SK-N-SH treated with all-trans-retinoic acid at 6 μM for 48 hours (cell line): ENCODE data around the gene TRPV5.
A peak's percentile ranks its signal among the peaks of the same experiment; 100 is the strongest.

Experiments used
- ATAC-seq: fragments of 200-7000 bp; cut with Tn5 transposase; 3 replicates; pipeline ENCODE4 v1.9.1; 2020; ENCODE audit warnings: mild to moderate bottlenecking, moderate library complexity
- ARNTL ChIP-seq: fragments of 450-650 bp; formaldehyde crosslinking; IDR thresholded peaks from 2 replicates; pipeline ENCODE4 v1.5.0; 2020; ENCODE audit warnings: low read depth, mild to moderate bottlenecking, moderate library complexity, borderline replicate concordance
- CSDC2 ChIP-seq: fragments of 250-450 bp; sonication (Bioruptor Pico); IDR thresholded peaks from 2 replicates; pipeline ENCODE4 v1.5.0; 2020; ENCODE audit warnings: mild to moderate bottlenecking, moderate library complexity
- ESRRG ChIP-seq: fragments of 250-450 bp; sonication (Bioruptor Pico); IDR thresholded peaks from 2 replicates; pipeline ENCODE4 v1.6.1; 2021; ENCODE audit warnings: mild to moderate bottlenecking
- GLIS3 ChIP-seq: fragments of 250-450 bp; sonication (Bioruptor Pico); IDR thresholded peaks from 2 replicates; pipeline ENCODE4 v1.5.0; 2020; ENCODE audit warnings: mild to moderate bottlenecking, moderate library complexity
- ISL1 ChIP-seq: fragments of 250-450 bp; sonication (Bioruptor Pico); IDR thresholded peaks from 2 replicates; pipeline ENCODE4 v2.1.2; 2022; ENCODE audit warnings: mild to moderate bottlenecking, moderate library complexity
- OSR1 ChIP-seq: fragments of 250-450 bp; sonication (Bioruptor Pico); IDR thresholded peaks from 2 replicates; pipeline ENCODE4 v1.8.0; 2022; ENCODE audit warnings: moderate library complexity, mild to moderate bottlenecking, inconsistent platforms
- RARB ChIP-seq: fragments of 250-450 bp; sonication (Bioruptor Pico); IDR thresholded peaks from 2 replicates; pipeline ENCODE4 v1.8.0; 2021; ENCODE audit warnings: mild to moderate bottlenecking, moderate library complexity
- SNAI2 ChIP-seq: fragments of 250-450 bp; sonication (Bioruptor Pico); IDR thresholded peaks from 2 replicates; pipeline ENCODE4 v1.5.0; 2020; ENCODE audit warnings: mild to moderate bottlenecking, moderate library complexity
- TCF4 ChIP-seq: fragments of 250-450 bp; sonication (Bioruptor Pico); IDR thresholded peaks from 2 replicates; pipeline ENCODE4 v1.8.0; 2021; ENCODE audit warnings: mild to moderate bottlenecking, moderate library complexity, borderline replicate concordance
- ZFP3 ChIP-seq: fragments of 250-450 bp; sonication (Bioruptor Pico); IDR thresholded peaks from 2 replicates; pipeline ENCODE4 v1.5.0; 2020; ENCODE audit warnings: mild to moderate bottlenecking, moderate library complexity
- ZFP30 ChIP-seq: fragments of 450-650 bp; formaldehyde crosslinking; IDR thresholded peaks from 2 replicates; pipeline ENCODE4 v1.5.0; 2022; ENCODE audit warnings: mild to moderate bottlenecking, moderate library complexity
- ZNF565 ChIP-seq: fragments of 450-650 bp; formaldehyde crosslinking; conservative IDR thresholded peaks from 2 replicates; pipeline ENCODE4 v1.5.0; 2020; ENCODE audit warnings: low read depth, mild to moderate bottlenecking, moderate library complexity
- ZNF70 ChIP-seq: fragments of 450-650 bp; formaldehyde crosslinking; IDR thresholded peaks from 2 replicates; pipeline ENCODE4 v1.5.0; 2020; ENCODE audit warnings: mild to moderate bottlenecking, moderate library complexity
- ZNF8 ChIP-seq: fragments of 450-650 bp; formaldehyde crosslinking; IDR thresholded peaks from 2 replicates; pipeline ENCODE4 v1.5.0; 2020; ENCODE audit warnings: mild to moderate bottlenecking, moderate library complexity
- TF ChIP-seq, protein P1 (sequence below): fragments of 250-450 bp; sonication (Bioruptor Pico); IDR thresholded peaks from 2 replicates; pipeline ENCODE4 v1.5.1; 2020; ENCODE audit warnings: low read depth, mild to moderate bottlenecking, moderate library complexity
- TF ChIP-seq, protein P2 (sequence below): fragments of 250-450 bp; sonication (Bioruptor Pico); IDR thresholded peaks from 2 replicates; pipeline ENCODE4 v1.5.0; 2020; ENCODE audit warnings: mild to moderate bottlenecking, moderate library complexity
- TF ChIP-seq, protein P3 (sequence below): fragments of 250-450 bp; sonication (Bioruptor Pico); IDR thresholded peaks from 2 replicates; pipeline ENCODE4 v1.8.0; 2021; ENCODE audit warnings: low read depth, mild to moderate bottlenecking, moderate library complexity, borderline replicate concordance
- TF ChIP-seq, protein P4 (sequence below): fragments of 250-450 bp; sonication (Bioruptor Pico); IDR thresholded peaks from 2 replicates; pipeline ENCODE4 v1.8.0; 2020; ENCODE audit warnings: mild to moderate bottlenecking, moderate library complexity, borderline replicate concordance

The TRPV5 gene

DNA sequence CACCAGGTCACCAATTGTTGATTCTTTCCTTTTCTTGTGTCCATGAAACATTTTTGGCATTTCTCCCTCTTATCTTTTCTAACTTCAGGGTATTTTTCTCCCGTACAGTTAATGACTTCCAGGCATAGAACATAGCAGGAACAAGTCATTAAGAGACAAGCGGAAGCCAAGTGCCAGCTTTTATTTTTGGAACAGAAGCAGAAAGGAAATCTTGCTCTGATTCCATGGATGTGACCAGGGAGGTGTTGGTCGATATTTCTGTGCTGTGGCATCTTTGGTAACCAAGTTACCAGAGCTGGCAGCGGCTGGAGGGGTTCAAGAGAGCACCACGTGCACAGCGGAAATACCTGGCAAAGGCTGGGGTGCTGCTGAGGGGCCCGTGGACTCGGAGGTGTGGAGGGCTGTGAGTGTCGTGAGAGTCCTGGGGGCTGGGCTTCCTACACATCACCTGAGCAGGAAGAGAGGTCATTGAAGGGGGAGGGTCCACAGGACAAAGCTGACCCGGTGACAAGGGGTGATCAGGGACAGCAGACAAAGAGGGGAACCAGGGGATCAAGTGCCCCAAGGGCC lies 7.5 kb upstream of the TRPV5 start:
- ATAC-seq, result no peak
- TF ChIP-seq, protein P1, sequence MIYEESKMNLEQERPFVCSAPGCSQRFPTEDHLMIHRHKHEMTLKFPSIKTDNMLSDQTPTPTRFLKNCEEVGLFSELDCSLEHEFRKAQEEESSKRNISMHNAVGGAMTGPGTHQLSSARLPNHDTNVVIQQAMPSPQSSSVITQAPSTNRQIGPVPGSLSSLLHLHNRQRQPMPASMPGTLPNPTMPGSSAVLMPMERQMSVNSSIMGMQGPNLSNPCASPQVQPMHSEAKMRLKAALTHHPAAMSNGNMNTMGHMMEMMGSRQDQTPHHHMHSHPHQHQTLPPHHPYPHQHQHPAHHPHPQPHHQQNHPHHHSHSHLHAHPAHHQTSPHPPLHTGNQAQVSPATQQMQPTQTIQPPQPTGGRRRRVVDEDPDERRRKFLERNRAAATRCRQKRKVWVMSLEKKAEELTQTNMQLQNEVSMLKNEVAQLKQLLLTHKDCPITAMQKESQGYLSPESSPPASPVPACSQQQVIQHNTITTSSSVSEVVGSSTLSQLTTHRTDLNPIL, result no peak
- TF ChIP-seq TCF4, result no peak
- TF ChIP-seq ZNF565 (CRISPR knock-in tag), result no peak
- no peak for TF ChIP-seq ZFP3 (CRISPR knock-in tag)
- TF ChIP-seq ZNF8, result no peak
- TF ChIP-seq SNAI2, result no peak
- TF ChIP-seq, protein P2, sequence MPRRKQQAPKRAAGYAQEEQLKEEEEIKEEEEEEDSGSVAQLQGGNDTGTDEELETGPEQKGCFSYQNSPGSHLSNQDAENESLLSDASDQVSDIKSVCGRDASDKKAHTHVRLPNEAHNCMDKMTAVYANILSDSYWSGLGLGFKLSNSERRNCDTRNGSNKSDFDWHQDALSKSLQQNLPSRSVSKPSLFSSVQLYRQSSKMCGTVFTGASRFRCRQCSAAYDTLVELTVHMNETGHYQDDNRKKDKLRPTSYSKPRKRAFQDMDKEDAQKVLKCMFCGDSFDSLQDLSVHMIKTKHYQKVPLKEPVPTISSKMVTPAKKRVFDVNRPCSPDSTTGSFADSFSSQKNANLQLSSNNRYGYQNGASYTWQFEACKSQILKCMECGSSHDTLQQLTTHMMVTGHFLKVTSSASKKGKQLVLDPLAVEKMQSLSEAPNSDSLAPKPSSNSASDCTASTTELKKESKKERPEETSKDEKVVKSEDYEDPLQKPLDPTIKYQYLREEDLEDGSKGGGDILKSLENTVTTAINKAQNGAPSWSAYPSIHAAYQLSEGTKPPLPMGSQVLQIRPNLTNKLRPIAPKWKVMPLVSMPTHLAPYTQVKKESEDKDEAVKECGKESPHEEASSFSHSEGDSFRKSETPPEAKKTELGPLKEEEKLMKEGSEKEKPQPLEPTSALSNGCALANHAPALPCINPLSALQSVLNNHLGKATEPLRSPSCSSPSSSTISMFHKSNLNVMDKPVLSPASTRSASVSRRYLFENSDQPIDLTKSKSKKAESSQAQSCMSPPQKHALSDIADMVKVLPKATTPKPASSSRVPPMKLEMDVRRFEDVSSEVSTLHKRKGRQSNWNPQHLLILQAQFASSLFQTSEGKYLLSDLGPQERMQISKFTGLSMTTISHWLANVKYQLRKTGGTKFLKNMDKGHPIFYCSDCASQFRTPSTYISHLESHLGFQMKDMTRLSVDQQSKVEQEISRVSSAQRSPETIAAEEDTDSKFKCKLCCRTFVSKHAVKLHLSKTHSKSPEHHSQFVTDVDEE (CRISPR knock-in tag), result no peak
- TF ChIP-seq CSDC2, result no peak

DNA sequence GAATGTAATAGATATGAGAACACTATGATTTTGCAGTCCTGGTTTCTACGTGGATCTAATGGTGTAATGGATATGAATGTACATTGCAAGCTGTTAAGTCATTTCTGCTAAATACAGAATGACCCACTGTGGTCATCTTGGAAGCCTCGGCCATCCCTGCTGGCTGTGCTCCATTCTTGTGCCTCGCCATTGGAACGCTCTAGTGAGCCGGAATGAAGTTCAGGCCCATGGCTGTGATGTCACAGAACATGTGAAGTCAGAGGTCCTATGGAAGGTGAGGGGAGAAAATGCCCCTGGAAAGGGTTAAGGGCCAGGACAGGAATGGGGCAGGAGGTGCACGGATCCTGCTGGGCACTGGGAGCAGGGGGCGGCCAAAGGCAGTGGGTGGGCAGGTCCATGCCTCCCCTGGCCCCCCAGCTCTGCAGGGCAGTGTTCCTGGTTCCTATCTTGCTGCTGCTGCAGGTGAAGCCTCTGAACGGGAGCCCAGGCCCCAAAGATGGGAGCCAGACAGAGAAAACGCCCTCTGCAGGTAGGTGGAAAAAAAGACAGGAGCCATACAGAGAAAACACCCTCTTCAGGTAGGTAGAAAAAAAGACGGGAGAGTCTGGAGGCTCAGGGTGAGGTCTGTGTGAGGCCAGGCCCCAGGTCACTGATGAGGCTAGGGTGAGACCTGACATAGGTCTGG lies 5.8 kb upstream of the TRPV5 start, which contains the start of gene LLCFC1:
Gene LLCFC1, plus strand, starts transcription at position 259 of the 685 bp plus-strand sequence. Its CDS starts 138 bp downstream, at position 397.
- ATAC-seq, result peak; percentile 31
- no peak for TF ChIP-seq ZNF8
- TF ChIP-seq, protein P1, result no peak
- no peak for TF ChIP-seq ISL1
- TF ChIP-seq SNAI2, result no peak
- TF ChIP-seq, protein P3, sequence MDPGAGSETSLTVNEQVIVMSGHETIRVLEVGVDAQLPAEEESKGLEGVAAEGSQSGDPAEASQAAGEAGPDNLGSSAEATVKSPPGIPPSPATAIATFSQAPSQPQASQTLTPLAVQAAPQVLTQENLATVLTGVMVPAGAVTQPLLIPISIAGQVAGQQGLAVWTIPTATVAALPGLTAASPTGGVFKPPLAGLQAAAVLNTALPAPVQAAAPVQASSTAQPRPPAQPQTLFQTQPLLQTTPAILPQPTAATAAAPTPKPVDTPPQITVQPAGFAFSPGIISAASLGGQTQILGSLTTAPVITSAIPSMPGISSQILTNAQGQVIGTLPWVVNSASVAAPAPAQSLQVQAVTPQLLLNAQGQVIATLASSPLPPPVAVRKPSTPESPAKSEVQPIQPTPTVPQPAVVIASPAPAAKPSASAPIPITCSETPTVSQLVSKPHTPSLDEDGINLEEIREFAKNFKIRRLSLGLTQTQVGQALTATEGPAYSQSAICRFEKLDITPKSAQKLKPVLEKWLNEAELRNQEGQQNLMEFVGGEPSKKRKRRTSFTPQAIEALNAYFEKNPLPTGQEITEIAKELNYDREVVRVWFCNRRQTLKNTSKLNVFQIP, result no peak
- TF ChIP-seq RARB (CRISPR knock-in tag), result no peak
- no peak for TF ChIP-seq ESRRG (CRISPR knock-in tag)
- no peak for TF ChIP-seq CSDC2
- no peak for TF ChIP-seq ZFP3 (CRISPR knock-in tag)

DNA sequence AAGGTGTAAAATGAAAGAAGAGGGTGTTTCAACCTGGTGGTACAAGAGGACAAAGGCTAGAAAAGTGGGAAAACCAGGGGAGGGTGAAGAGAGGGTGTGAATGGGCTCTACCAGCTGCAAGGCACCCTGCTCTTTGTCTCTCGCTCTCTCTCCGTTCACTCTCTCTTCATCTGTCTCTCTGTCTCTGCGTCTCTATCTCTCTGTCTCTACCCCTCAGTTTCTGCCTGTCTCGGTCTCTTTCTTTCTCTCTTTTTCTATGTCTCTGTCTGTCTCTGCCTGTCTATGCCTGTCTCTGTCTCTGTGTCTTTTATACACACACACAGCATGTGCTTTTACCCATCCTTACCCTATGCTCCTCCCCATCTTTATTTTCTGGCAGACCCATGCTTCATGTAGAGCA lies 5.1 kb upstream of the TRPV5 start:
- TF ChIP-seq ZNF70 (CRISPR knock-in tag), result no peak
- TF ChIP-seq, protein P3, result no peak
- no peak for TF ChIP-seq ISL1
- TF ChIP-seq ZNF565 (CRISPR knock-in tag), result no peak
- TF ChIP-seq ESRRG (CRISPR knock-in tag), result no peak
- TF ChIP-seq, protein P2 (CRISPR knock-in tag), result no peak
- TF ChIP-seq ARNTL, result no peak
- TF ChIP-seq GLIS3 (CRISPR knock-in tag), result no peak
- TF ChIP-seq ZNF8, result no peak
- no peak for TF ChIP-seq SNAI2
- TF ChIP-seq, protein P4, sequence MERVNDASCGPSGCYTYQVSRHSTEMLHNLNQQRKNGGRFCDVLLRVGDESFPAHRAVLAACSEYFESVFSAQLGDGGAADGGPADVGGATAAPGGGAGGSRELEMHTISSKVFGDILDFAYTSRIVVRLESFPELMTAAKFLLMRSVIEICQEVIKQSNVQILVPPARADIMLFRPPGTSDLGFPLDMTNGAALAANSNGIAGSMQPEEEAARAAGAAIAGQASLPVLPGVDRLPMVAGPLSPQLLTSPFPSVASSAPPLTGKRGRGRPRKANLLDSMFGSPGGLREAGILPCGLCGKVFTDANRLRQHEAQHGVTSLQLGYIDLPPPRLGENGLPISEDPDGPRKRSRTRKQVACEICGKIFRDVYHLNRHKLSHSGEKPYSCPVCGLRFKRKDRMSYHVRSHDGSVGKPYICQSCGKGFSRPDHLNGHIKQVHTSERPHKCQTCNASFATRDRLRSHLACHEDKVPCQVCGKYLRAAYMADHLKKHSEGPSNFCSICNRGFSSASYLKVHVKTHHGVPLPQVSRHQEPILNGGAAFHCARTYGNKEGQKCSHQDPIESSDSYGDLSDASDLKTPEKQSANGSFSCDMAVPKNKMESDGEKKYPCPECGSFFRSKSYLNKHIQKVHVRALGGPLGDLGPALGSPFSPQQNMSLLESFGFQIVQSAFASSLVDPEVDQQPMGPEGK (CRISPR knock-in tag), result no peak
- TF ChIP-seq CSDC2, result no peak
- no peak for TF ChIP-seq OSR1 (CRISPR knock-in tag)
- TF ChIP-seq TCF4, result no peak
- no peak for TF ChIP-seq ZFP3 (CRISPR knock-in tag)
- TF ChIP-seq ZFP30 (CRISPR knock-in tag), result no peak
- ATAC-seq, result no peak
